Spleen (tissue), 11 donors: Measurements from ENCODE around the gene ADCY1. TPM values are rescaled to one million over a fixed set of nuclear protein-coding genes. Genes with fewer than 3 reads are reported as not detected.

Experiments used
- DNase-seq: peaks from one replicate; pipeline ENCODE4 v3.0.0-alpha.2; 2020
- H3K27ac ChIP-seq, 8 donors: fragments of 200-600 bp; sonication (generic) in 7 of 8; 1 replicate in 4 of 8; 2 replicates in 4 of 8; pipeline versions ENCODE4 v1.5.0 to v1.8.0; 2016 to 2021; ENCODE audit warnings: inconsistent platforms in 4 of 8, mild to moderate bottlenecking in 4 of 8, moderate library complexity in 1 of 8
- H3K27me3 ChIP-seq, 7 donors: fragments of 200-600 bp; sonication (generic) in 6 of 7; replicated peaks in 1 of 7; 1 replicate in 4 of 7; 2 replicates in 3 of 7; pipeline versions ENCODE4 v1.5.0 to v1.8.0; 2016 to 2021; ENCODE audit warnings: inconsistent platforms in 3 of 7, mild to moderate bottlenecking in 1 of 7
- H3K36me3 ChIP-seq, 6 donors: fragments of 200-600 bp; sonication (generic) in 5 of 6; 1 replicate in 4 of 6; 2 replicates in 2 of 6; pipeline versions ENCODE4 v1.5.0 to v1.8.0; 2016 to 2021; ENCODE audit warnings: inconsistent platforms in 2 of 6
- H3K4me1 ChIP-seq, 6 donors: fragments of 200-600 bp; sonication (generic) in 5 of 6; 1 replicate in 3 of 6; 2 replicates in 3 of 6; pipeline versions ENCODE4 v1.5.0 to v1.8.0; 2016 to 2021; ENCODE audit warnings: inconsistent platforms in 3 of 6
- H3K4me3 ChIP-seq, 8 donors: fragments of 200-600 bp; sonication (generic) in 7 of 8; 1 replicate in 4 of 8; 2 replicates in 4 of 8; pipeline versions ENCODE4 v1.5.0 to v1.8.0; 2016 to 2021; ENCODE audit warnings: inconsistent platforms in 4 of 8, mild to moderate bottlenecking in 4 of 8, moderate library complexity in 2 of 8
- H3K9me3 ChIP-seq, 8 donors: fragments of 200-600 bp; sonication (generic) in 7 of 8; 1 replicate in 4 of 8; 2 replicates in 4 of 8; pipeline versions ENCODE4 v1.5.0 to v1.8.0; 2016 to 2021; ENCODE audit warnings: inconsistent platforms in 4 of 8
- CTCF ChIP-seq, 11 experiments: fragments of 200-600 bp in 7 of 11; fragments of 450-650 bp in 4 of 11; sonication (generic) in 4 of 11; IDR thresholded peaks in 8 of 11; conservative IDR thresholded peaks in 3 of 11; 1 replicate in 7 of 11; 2 replicates in 4 of 11; pipeline versions ENCODE4 v1.4.0 to v1.8.0; 2016 to 2021; ENCODE audit warnings: antibody characterized with exemption in 11 of 11, inconsistent platforms in 4 of 11, mild to moderate bottlenecking in 1 of 11
- POLR2A ChIP-seq, 3 donors: fragments of 450-650 bp; IDR thresholded peaks; one replicate each; pipeline ENCODE4 v1.5.1; 2017; ENCODE audit warnings: antibody characterized with exemption in 3 of 3, mild to moderate bottlenecking in 1 of 3
- POLR2AphosphoS5 ChIP-seq, 3 donors: sonication (generic); formaldehyde crosslinking; IDR thresholded peaks; one replicate each; pipeline ENCODE4 v1.5.1; 2017; ENCODE audit warnings: antibody characterized with exemption in 3 of 3
- WGBS, 5 donors: extraction: QIAGEN DNeasy Blood & Tissue Kit in 3 of 5; methylation state at CpG; one replicate each; pipeline versions ENCODE4 v1.1.5 to v1.1.7; 2013 to 2018; 5-methylcytosine and 5-hydroxymethylcytosine counted together
- intact Hi-C: fragments of 100-400 bp; cut with DNase I; formaldehyde crosslinking; loops from one replicate; pipeline ENCODE4 v1.15.0; 2023; ENCODE audit warnings: low total_unique reads
- polyA plus RNA-seq, 3 donors: library from polyadenylated mRNA; stranded (reverse); fragments of 200-250 nt; gene quantifications; one replicate each; pipeline ENCODE4 v1.2.1, GENCODE V29; 2013
- total RNA-seq, 7 donors: library from RNA; depleted of rRNA in 3 of 7; stranded (reverse); fragments of >200 nt in 3 of 7; fragmentation: NEBNext Ultra II Directional in 4 of 7; extraction: Animal tissue kit (Norgen Biotek cat#: 25700) in 4 of 7; gene quantifications; one replicate each; pipeline versions ENCODE4 v1.1.0 to v1.2.1, GENCODE V29; 2016 to 2021
- donor health status: healthy with polysubstance abuse.
- donor health status: DM: no; HTN: no; CAD: no; lungs with moderate emphysema.
- donor health status: DM: no; HTN: no; CAD: no.
- donor health status: Bipolar disorder and iron deficiency.
- donor health status: healthy.
- donor health status: DM: no; HTN: no; CAD: no.
- donor health status: DM: yes; HTN: yes; CAD: no.

ADCY1 gene
- total and polyA plus RNA-seq, 10 donors: 0.05 to 6.6 (median 1.8) TPM

DNA sequence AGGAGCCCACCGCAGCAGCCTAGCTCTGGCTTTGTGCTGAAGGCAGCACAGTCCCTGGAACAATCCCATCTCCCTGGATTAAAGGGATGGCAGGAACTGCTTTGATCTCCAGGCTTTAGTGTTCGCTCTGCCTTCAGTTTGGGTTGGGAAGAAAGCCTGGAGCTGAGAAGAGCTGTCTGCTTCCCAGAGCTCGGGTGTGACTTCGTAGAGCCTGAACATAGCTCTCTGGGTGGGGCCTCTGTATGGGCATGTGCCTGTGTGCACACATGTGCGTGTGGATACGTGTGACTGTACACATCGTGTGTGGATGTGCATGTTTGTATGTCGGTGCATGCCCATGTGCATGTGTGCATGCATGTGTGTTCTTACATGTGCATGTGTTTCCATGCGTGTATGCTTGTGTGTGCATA lies 8.7 kb downstream of the ADCY1 start:
- intact Hi-C loops: no loop called here
- TF ChIP-seq POLR2AphosphoS5 (IDR thresholded peaks at IDR 0.05): no peak
- TF ChIP-seq CTCF (IDR thresholded peaks at IDR 0.05 in 8 of 11, conservative IDR thresholded peaks at IDR 0.05 in 3 of 11): no peak
- TF ChIP-seq POLR2A (IDR thresholded peaks at IDR 0.05): no peak
- WGBS, 5 donors: 76 to 83% (median 81%) methylated on average over 8 to 9 of the region's 9 CpGs

GRCh38 chr7:45583296-45583695 lies 9.1 kb downstream of the ADCY1 start:
- Histone ChIP-seq H3K4me3 (no peak overlapping the region), H3K9me3 (no peaks in the 10 kb centered on the region), H3K27ac (no peak overlapping the region), H3K4me1 (no peaks in the 10 kb centered on the region), H3K27me3 (peaks cover 0 to 23% (median 0%) of the 10 kb centered on the region in 7 donors), H3K36me3 (no peaks in the 10 kb centered on the region)
- intact Hi-C loops: no loop called here
- peak; percentile 24 for DNase-seq
- 54 to 85% (median 72%) methylated on average over 2 of the region's 2 CpGs for WGBS, 5 donors
- no peak for TF ChIP-seq POLR2AphosphoS5 (IDR thresholded peaks at IDR 0.05)
- TF ChIP-seq CTCF (IDR thresholded peaks at IDR 0.05 in 8 of 11, conservative IDR thresholded peaks at IDR 0.05 in 3 of 11): no peak
- no peak for TF ChIP-seq POLR2A (IDR thresholded peaks at IDR 0.05)

More for the DNA sequence above, 8.7 kb downstream of the ADCY1 start:
- Histone ChIP-seq H3K4me3 (no peak overlapping the region), H3K27ac (no peak overlapping the region), H3K36me3 (no peaks in the 10 kb centered on the region), H3K4me1 (no peaks in the 10 kb centered on the region), H3K27me3 (peaks cover 0 to 28% (median 0%) of the 10 kb centered on the region in 7 donors), H3K9me3 (no peaks in the 10 kb centered on the region)
- DNase-seq: peak; percentile 35

DNA sequence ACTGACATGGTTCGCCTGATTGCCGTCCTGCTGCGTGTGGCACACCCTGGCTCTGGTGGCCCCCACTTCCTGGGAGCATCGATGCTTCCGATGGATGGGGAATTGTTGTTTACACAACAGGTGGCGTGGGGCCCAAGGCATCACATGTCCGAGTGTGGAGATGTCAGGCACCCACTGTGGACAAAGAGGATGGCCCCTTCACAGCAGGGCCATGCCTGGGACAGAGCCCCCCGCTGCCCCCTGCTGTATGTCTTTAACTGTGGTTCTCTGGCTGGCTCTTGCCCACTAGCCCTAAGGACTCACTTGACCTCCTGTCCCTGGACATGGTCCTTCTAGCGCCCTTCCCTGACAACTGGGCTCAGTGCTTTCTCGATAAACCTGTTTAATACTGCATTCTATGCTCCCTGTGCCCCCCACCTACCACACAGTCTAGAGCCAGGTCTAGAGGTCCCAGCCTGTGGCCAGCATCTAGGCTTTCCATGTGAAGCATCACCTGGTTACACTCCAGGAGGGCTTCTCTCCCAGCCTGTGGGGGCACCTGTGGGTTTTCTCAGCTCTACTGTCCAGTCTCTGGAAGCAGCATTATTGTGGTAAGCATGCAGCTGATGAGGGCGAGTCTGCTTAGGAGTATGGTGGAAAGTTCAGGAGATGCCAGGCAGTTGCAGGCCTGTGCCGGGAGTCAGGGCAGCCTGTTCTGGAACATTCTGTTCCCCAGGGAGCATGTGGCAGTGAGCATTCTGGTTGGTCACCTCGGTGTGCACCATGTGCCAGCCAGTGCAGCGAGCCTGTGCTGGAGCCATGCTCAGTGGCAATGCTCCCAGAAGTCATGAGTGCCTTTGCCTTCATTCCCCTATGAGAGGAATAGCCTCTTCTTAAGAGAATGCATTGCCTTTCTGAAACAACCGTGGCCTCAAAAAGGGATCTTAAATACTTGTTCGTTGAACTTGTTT lies 10.4 kb downstream of the ADCY1 start:
- no peak overlapping the region for H3K27ac ChIP-seq
- H3K27me3 ChIP-seq: peaks cover 0 to 12% (median 0%) of the 10 kb centered on the region in 7 donors
- H3K4me1 ChIP-seq: no peaks in the 10 kb centered on the region
- H3K4me3 ChIP-seq: no peak overlapping the region
- TF ChIP-seq CTCF (IDR thresholded peaks at IDR 0.05 in 8 of 11, conservative IDR thresholded peaks at IDR 0.05 in 3 of 11) (no peak), POLR2AphosphoS5 (IDR thresholded peaks at IDR 0.05) (no peak), POLR2A (IDR thresholded peaks at IDR 0.05) (no peak)
- peak; percentile 56 for DNase-seq
- H3K36me3 ChIP-seq: no peaks in the 10 kb centered on the region
- intact Hi-C loops: no loop called here
- H3K9me3 ChIP-seq: no peaks in the 10 kb centered on the region
- 81 to 92% (median 89%) methylated on average over 14 to 16 of the region's 16 CpGs for WGBS, 5 donors

- Histone ChIP-seq H3K9me3 (no peaks in the 10 kb centered on the region), H3K4me1 (no peaks in the 10 kb centered on the region), H3K27me3 (peaks cover 0 to 5% (median 0%) of the 10 kb centered on the region in 7 donors), H3K4me3 (no peak overlapping the region), H3K36me3 (no peaks in the 10 kb centered on the region), H3K27ac (no peak overlapping the region)
- 75 to 88% (median 85%) methylated on average over 4 to 5 of the region's 5 CpGs for WGBS, 5 donors
- intact Hi-C loops: no loop called here
- no peak for TF ChIP-seq POLR2AphosphoS5 (IDR thresholded peaks at IDR 0.05)
- no peak for TF ChIP-seq CTCF (IDR thresholded peaks at IDR 0.05 in 8 of 11, conservative IDR thresholded peaks at IDR 0.05 in 3 of 11)
- no peak for TF ChIP-seq POLR2A (IDR thresholded peaks at IDR 0.05)
- peak; percentile 54 for DNase-seq
Observed at GRCh38 chr7:45585628-45586027, 11.5 kb downstream of the ADCY1 start.
